Dedifferentiated amniotic fluid mesenchymal stem cell (primary cell): ENCODE results near the gene STEEP1.
A peak's percentile ranks its signal among the peaks of the same experiment; 100 is the strongest.
"Not testable (repeated sequence)": the region's sequence is repeated elsewhere in the genome, so short reads cannot be mapped to it uniquely, and the experiment has no call there.

ENCODE experiments used
- DNase-seq: peaks from one replicate; pipeline ENCODE4 v3.0.0-alpha.2; 2016; ENCODE audit errors: extremely low spot score

Gene STEEP1

DNA sequence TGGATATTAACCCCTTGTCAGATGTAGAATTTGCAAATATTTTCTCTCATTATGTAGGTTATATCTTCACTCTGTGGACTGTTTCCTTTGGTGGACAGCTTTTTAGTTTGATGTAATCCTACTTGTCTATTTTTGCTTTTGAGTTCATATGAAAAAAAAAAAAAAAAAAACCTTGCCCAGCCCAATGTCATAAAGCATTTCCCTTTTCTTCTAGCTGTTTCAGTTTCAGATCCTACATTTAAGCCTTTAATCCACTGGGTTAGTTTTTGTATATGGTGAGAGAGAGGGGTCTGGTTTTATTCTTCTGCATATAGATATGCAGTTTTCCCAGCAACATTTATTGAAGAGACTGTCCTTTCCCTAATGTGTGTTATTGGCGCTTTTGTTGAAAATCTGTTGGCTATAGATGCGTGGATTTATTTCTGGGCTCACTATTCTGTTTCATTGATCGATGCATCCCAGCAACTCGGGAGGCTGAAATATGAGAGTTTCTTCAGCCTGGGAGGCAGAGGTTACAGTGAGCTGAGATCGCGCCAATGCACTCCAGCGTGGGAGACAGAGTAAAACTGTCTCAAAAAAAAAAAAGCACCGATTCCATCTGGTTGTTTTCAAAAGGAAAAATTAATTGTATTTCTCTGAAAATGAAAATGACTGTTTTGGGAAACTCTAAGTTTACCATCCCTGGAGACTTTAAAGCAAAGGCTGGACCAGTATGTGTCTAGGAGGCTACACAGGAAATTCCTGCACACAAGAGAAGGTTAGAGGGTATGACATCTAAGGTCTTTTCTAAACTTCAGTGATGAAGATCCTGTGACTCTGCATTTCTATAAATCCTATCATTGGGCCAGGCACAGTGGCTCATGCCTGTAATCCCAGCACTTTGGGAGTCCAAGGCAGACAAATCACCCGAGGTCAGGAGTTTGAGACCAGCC lies 35.6 kb downstream of the STEEP1 start:
- DNase-seq: no peak

DNA sequence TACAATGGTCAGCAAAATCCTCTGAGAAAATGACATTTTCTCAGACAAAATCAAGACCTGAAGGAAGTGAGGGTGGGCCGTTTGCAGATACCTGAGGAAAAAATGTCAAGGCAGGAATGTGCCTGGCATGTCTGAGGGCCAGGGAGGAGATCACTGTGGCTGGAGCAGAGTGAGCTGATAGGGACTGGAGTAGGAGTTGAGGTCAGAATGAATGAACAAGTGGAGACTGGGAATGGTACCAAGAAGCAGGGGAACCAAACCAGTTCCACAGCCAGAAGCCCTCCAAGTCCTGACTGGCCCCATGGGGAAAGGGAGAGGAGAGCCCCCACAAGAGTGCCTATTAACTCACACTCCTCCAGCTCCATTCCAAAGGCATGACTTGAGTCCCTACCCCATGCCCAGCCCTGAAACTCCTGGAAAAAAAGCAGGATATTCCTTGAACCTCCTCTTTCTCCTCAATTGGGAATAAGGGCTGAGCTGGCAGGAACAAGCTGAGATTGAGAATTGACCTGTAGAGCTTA lies 41.5 kb downstream of the STEEP1 start:
- DNase-seq: no peak

DNA sequence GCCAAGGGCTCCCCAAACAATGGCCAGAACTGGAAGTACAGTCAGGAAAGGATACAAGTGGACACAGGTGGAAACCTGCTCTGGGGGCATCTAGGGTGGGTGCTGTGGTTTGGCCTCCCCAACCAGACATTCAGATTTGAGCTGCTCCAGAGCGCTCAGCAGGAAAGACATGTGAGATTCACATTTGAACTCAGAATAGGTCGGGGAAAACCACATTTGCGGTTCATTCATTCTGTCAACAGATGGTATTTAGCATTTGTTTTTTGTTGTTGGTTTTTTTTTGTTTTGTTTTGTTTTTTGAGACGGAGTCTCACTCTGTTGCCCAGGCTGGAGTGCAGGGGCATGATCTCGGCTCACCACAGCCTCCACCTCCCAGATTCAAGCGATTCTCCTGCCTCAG lies 44.0 kb downstream of the STEEP1 start:
- DNase-seq: no peak

DNA sequence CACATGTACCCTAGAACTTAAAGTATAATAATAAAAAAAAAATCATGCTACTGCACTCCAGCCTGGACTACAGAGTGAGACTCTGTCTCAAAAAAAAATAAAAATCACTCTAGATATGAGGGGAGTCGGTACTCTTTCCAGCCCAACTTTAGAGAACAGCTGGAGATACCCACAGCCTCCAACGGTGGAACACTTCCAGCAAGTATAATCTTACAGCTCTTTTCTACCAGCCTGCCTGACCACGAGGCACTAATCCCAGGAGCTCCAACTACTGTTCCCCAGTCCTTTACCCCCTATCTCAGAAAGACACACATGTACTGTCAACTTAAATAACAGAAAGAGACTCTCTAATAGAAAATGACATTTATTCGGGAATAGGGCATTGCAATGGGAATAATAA lies 46.8 kb downstream of the STEEP1 start:
- DNase-seq: no peak

DNA sequence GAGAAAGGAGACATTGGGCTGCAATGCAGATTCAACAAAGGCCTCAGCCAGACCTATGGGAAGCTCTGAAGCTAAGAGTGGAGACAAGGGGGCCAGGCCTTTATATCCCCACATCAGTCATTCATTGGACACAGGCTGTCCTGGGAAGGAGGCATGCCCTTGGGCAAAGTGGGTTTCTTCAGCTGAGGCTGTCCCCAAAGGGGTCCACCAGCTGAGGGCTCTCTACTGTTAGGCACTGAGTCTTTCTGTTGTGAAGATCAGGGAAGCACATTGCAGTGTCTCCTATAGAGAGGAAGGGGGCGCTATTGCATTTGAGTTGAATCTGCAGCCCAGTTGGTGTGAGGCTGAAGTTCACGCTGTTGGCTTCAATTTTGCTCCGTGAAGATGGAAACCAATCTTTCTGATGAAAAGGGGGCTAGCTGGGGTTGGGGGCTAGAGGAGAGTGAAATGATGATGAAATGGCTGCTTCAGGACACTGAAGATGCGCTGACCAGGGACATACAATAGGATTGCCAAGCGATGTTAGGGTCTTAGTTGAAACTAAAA lies 49.0 kb downstream of the STEEP1 start:
- peak; percentile 59 for DNase-seq

DNA sequence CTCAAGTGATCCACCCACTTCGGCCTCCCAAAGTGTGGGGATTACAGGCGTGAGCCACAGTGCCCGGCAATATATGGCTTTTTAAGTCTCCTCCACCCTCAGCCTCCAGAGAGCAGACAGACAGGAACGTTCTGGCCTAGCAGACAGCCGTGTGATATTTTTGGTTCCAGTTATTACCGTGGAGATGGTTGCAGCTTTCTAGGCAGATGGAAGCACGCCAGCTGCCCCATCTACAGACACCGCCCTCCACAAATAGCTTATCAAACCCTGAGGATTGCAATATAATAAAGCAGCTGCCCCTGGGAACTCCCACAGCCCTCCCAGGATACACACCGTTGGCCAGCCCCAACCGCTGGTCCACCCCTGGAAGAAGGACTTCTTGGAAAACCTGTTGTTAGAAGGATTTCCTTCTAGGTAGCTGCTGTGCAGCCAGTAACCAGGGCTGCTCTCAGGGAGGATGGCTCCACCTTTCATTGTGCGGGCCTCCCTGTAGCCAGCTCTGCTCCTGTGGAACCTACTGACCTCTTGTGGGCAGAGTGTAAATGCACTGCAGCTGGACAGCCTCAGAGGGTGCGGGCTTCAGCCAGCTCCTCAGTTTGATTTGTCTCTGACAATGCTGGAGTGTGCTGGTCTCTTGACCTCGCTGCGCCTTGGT lies 52.9 kb downstream of the STEEP1 start:
- DNase-seq: peak; percentile 34

DNA sequence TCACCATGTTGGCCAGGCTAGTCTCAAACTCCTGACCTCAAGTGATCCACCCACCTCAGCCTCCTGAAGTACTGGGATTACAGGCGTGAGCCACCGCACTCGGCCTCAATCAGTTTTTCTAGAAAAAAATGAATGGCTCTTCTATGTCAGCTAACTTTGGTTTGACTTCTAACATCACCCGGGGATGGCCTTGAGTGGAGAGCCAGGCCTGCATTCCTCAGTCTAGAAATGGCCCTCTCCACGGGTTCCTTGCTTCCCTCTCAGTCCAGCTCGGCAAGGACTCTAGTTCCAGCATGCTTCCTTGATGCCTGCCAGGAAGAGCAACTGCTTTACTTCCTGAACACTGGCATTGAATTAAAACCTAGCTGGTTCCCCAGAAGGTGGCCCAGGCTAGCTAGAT lies 58.0 kb downstream of the STEEP1 start:
- DNase-seq: no peak

DNA sequence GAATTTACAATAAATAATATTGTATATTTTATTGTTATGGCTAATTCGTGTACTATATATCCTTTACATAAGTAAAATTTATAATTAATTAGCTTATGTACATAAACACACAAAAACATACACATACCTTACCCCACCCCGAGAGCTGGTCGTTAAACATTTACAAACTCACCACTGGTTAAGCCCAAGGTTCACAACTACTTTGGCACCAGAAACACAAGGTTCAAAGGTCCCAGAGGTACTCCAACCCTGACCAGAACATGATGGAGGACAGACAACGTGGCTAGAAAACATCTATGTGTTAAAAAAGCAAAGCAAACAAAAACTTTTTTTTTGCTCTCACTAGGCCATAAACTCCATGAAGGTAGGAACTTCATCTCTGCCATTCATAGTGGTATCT lies 59.3 kb downstream of the STEEP1 start:
- DNase-seq: no peak

DNA sequence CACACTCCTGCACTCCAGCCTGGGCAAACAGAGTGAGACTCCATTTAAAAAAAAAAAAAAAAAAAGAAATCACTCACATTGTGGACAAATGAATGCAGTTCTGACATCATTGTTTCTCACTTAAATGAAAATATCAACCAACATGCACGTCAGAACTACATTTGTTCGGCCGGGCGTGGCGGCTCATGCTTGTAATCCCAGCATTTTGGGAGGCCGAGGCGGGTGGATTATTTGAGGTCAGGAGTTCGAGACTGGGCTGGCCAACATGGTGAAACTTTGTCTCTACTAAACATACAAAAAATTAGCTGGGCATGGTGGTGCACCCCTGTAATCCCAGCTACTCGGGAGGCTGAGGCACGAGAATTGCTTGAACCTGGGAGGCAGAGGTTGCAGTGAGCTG lies 60.1 kb downstream of the STEEP1 start:
- not testable (repeated sequence) for DNase-seq

DNA sequence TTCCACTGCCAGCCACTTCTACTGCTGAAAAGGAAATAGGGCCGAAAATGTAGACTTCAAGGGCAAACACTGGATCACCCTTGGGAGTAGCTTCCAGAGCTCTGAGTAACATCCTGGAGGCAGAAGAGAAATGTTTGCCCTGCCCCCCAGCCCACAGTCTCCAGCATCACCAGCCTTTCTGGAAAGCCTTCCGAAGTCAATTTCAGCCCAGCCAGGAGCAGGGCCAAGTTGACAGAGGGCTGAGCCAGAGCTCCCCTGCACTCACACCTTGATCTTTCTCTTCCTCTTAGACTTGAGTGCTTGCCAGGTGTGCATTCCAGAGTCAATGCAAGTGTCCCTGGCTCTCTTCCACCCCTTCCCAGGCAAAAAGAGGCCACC lies 61.7 kb downstream of the STEEP1 start:
- peak; percentile 82 for DNase-seq

DNA sequence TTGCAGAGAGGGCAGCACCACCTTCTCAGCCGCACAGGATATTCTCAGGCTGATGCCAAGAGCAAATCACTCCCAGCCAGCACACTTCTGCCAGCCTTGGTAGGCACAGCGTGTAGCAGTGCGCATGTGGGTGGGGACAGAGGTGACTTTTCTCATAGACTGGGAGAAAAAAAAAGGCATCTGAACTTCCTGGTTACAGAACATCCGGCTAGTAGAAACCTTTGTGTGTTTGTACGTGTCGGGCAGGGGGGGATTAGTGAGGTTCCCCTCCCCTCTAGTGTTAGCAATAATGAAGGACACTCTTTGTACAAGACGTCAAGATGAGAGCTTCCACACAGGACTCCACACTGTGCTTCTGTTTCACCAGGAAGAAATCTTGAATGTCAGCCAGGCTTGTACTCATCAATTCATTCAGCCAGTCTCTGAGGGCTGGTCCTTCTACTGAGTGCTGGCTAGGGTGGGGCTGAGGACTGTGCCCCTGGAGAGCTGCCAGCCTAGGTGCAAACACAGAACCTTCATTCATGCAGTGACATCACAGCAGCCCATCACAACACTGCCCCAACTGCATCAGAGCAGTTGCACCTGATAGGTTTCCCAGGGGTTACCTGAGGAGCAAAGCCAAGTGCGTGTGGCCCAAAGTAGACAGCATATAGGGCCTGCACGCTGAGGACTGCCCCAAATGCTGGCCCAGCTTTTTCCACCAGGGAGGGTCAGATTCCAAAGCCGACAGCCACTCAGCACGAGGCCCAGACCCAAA lies 62.3 kb downstream of the STEEP1 start:
- no peak for DNase-seq

DNA sequence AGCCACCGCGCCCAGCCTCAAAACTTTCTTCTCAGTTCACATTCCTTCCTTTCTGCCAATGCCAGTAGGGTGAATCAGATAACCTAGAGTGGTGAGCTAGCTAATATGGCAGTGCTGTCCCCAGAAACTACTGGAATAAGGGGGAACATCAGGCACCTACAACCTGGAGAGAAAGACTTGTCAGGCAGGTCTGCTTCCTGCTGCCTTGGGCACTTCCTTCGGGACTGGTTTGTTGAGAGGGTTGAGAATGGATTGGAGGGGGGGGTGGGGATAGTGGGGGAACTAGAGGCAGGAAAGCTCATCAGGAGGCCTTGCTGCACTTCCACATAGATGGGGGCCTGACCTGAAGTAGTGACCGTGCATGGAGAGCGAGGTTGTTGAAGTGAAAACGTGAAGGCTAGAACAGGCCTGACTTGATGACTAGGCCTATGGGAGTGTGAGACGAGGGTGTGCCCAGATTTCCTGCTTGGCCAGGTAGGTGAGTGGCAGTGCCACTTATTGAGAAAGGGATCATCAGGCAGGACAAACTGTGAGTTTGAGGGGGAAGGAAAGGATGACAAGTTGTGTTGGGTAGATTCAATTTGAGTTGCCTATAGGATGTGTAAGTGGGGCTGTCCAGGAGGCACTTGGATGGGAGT lies 63.6 kb downstream of the STEEP1 start:
- no peak for DNase-seq

DNA sequence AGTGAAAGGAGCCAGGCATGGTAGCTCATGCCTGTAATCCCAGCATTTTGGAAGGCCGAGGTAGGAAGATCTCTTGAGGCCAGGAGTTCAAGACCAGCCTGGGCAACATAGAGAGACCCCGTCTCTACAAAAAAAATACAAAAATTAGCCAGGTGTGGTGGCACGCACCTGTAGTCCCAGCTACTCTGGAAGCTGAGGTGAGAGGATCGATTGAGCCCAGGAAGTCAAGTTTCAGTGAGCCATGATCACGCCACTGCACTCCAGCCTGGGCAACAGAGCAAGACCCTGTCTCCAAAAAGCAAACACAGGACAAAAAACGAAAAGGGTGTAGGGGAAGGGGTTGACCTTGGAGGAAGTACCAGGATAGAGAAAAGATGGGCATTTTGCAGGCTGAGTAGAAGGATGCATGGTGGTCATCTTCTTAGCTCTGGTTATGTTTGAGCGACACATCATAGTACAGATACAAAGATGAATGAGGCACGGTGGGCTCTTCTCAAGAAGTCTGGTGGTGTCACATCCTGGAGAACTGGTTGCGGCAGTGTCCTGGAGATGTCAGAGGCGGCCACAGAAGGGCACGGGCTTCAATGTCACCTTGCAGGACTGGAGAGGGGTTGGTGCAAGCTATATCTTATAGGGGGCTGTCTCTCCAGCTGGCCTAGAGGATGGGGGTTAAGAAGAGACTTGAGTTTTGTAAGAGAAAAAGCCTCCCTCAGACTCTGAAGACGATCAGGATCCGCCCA lies 65.0 kb downstream of the STEEP1 start:
- DNase-seq: no peak

DNA sequence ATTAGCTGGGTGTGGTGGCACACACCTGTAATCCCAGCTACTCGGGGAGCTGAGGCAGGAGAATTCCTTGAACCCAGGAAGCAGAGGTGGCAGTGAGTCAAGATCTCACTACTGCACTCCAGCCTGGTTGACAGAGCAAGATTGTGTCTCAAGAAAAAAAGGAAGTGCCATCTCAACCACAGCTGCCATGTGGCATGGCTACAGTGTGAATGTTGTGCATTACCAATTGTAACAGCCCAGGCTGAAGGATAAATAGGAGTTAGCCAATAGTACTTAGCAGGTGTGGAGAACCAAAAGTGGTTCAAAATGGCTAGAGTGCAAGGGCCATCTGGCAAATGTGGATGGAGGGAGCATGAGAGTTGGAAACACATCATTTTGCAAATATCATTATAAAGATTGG lies 68.0 kb downstream of the STEEP1 start:
- no peak for DNase-seq

DNA sequence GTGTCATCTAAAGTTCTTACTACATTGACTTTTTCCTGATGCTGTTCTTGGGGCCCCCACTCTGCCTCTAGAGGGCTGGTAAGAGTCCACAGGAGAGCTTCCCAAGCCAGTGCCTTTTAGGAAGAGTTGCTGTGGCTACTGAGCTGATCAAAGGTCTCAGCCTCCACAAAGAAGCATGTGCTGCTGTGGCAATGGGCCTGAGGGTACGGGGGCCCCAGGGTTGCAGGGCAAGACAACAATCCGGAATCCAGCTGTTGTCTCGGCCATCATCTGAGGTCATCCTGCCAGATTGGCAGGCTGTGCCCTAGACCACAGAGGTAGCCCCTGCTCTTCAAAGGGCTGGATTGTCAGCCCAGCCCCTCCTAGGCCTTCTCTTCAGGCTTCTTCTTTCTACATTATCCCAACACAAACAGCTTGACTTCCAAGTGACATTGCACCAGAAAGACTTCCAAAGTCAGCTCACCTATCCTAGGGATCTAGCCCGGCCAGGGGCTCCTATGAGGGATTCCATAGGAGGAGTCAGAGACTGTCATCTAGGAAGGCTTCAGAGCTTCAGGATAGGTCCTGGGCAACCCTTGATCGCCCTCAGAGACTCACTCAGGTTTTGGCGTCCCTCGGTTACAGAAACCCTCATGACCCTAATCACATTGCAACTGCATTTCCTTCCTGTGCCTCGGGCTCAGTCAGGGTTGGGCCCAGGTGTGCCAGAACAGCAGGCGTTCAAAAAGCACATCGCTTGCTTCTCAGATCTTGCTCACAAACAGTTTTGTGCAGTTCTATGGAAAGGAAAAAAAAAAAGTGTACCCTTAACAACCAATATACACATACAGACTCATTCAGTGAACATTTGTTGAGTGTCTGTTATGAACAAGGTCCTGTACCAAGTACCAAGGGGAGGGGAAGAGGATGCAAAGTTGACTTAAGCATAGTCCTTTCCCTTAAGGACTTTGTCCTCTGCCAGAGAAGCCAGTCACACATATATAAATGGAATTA lies 69.2 kb downstream of the STEEP1 start:
- DNase-seq: no peak

DNA sequence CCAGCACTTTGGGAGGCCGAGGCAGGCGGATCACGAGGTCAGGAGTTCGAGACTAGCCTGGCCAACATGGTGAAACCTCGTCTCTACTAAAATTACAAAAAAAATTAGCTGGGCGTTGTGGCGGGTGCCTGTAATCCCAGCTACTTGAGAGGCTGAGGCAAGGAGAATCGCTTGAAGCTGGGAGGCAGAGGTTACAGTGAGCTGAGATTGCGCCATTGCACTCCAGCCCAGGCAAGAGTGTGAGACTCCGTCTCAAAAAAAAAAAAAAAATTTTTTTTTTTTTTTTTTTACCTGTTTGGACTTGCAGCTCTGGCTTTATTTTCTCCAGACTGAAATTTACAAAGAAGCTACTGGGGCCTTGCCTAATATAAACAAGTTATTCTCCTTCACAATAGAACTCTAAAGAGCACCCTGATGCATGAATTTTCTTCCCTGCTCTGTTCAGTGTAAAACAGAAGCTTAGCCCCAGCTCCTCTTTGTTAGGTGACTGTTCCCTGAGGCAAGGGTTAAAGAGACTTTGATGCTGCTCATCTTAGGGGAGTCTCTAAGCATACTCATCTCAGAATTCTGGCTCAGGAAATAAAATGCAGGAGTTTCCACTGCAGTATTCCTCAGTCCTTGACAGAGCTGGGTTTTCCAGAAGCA lies 71.2 kb downstream of the STEEP1 start:
- DNase-seq: not testable (repeated sequence)

DNA sequence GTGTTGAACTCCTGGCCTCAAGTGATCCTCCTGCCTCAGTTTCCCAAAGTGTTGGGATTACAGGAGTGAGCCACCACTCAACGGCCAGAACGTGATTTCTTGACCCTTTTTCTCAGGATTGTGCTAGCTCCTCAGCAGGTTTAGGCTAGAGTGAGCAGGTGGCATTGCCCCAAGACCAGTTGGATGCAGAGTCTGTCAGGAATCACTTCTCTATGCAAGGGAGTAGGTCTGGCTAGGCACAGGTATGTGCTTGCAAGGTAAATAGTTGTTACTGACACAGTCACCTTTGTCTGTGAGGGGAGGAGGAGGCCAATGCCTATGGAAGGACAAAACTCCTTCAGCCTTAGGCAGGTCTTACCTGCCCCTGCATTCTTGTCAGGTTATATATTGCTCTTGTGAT lies 72.7 kb downstream of the STEEP1 start:
- no peak for DNase-seq

DNA sequence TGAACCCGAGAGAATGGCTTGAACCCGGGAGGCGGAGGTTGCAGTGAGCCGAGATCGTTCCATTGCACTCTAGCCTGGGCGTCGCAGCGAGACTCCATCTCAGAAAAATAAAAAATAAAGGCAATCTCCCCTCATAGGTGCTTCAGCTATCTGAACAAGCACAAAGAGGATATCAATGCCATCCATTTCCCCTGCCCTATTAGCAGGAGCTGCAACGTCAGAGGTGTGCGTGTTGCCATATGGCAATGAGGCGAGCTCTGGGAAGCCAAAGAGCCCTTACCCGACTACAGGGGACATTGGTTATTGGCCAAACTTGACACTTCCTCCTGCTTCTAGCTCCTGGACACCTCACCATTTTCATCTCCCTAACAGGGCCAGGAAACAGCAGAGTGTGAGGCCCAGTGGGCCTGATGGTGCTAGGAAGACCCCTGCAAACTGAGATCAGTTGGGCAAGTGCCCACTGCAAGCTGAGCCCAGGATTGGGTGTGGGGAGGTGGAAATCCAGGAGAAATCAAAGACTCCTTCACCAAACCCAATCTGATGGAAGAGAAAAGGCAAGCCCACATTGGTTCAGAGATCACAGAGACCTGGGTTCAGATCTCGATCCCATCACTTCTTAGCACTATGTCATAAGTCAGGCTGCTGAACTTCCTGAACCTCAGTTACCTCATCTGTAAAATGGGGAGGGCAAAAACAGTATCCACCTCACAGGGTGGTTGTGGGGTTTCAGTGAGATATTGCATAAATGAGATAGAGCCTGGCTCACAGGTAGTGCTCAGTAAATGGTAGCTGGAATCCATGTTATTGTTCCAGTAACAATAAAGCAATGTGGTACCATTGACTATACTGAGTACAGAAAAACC lies 75.8 kb downstream of the STEEP1 start:
- DNase-seq: no peak
